Activated CD8-positive, alpha-beta memory T cell treated with anti-CD3 and anti-CD28 coated beads, Interleukin-2, amount 50 U/mL, for 4 hours (primary cell): Measurements from ENCODE around the gene OR5H15.
"Not testable (repeated sequence)": the region's sequence is repeated elsewhere in the genome, so short reads cannot be mapped to it uniquely, and the experiment has no call there.

ENCODE experiments used
- DNase-seq: peaks from one replicate; pipeline ENCODE4 v3.0.0-alpha.2; 2020

Gene OR5H15

DNA sequence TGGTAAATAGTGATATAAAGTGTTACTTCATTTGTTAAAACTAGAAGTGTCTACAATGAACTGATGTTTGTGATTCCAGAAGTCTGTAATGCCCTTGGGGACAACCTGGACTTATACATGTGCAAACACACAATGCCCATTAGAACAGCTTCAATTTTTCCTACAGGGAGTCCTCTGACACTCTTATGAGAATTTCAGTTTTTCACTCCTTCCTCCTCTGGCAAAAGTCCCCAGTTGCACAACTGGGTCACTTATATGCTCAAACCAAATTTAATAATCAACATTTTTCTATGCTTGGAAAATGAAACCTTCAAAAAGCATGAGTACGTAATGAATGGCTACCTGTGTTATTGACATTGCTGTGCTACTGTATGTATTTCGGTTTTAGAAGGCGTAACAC lies at the start of gene OR5H15:
Gene OR5H15, plus strand, starts transcription at position 301 of the 400 bp plus-strand sequence. CDS start 2,004 bp downstream, outside the sequence.
- DNase-seq: no peak

DNA sequence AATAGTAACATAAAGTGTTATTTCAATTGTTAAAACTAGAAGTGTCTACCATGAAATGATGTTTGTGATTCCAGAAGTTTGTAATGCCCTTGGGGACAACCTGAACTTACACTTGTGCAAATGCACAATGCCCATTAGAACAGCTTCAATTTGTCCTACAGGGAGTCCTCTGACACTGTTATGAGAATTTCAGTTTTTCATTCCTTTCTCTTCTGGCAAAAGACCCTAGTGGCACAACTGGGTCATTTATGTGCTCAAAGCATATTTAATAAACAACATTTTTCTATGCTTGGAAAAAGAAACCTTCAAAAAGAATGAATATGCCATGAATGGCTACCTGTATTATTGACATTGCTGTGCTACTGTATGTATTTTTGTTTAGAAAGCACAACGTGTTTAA lies 36.1 kb upstream of the OR5H15 start, which contains the start of gene OR5H1:
Gene OR5H1, plus strand, starts transcription at position 301 of the 400 bp plus-strand sequence. CDS start 1,977 bp downstream, outside the sequence.
- no peak for DNase-seq

DNA sequence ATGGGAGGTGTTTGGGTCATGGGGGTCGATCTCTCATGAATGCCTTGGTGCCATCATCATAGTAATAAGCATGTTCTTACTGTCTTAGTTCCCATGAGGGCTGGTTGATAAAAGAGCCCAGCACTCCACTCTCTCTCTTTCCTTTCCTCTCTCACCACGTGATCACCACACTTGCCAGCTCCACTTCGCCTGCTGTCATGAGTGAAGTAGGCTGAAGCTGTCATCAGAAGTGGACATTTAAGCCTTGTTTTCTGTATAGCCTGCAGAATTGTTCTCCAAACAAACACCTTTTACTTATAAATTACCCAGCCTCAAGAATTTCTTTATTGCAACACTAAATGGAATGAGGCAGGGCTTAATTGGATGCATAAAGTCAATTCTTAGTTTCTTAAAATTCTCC lies 29.9 kb upstream of the OR5H15 start:
- no peak for DNase-seq

DNA sequence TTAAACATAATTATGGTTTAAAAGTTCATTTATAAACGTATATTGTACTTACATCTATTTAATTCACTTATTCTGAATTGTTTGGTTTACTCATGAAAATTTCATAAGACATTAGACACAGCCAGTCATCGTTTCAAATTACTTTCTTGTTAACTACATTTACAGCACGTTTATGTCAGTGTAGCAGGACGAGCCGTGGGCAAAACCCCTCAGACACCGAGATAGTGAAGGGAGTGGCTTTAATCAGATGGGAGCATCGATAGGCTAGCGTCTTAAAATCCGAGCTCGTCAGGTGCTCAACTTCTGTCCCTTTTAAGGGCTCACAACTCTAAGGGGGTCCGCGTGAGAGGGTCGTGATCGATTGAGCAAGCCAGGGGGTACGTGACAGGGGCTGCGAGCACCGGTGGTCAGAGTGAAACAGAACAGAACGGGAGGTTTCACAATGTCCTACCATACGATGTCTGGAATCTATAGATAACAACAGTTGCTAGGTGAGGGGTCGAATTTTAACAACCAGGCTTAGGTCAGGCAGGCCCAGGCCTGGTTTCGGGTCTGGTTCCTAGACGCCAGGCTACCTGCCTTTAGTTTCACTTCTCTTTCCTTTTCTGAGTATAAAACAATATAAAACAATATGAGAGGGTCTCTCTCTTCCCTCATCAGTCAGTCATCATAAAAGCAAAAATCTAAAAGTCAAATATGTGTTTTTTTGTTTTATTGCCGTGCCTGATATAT lies 28.5 kb upstream of the OR5H15 start:
- not testable (repeated sequence) for DNase-seq

DNA sequence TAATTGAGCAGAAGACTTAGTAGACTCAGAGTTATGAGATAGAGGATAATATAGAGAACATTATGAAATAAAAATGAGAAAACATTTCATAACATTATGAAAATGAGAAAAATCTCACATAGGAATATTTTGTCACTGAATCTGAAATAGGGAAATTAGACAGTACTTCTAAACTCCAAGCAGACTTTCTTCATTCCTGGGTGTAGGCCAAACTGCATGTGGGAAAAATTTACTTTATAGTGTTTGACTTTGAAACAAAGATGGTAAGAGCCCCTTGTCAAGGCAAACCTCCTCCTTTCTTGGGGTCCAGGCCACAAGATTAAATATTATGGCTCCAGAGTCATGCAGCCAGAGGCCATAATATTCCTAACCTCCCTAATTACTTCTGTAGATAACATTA lies 26.0 kb upstream of the OR5H15 start:
- no peak for DNase-seq

DNA sequence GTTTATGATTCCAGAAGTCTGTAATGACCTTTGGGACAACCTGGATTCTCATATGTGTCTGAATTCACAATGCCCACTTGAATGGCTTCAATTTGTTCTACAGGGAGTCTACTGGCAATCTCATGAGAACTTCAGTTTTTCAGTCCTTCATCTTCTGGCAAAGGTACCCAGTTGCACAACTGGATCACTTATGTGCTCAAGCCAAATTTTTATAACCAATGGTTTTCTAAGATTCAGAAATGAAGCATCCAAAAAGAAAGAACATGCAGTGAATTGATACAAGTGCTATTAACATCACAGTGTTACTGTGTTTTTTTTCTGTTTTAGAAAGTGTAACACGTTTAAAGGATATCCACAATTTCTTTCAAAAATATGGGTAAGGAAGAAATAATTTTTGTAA lies 19.3 kb upstream of the OR5H15 start, which contains the start of gene OR5H14:
Gene OR5H14, plus strand, starts transcription at position 301 of the 400 bp plus-strand sequence. CDS start 1,907 bp downstream, outside the sequence.
- no peak for DNase-seq

DNA sequence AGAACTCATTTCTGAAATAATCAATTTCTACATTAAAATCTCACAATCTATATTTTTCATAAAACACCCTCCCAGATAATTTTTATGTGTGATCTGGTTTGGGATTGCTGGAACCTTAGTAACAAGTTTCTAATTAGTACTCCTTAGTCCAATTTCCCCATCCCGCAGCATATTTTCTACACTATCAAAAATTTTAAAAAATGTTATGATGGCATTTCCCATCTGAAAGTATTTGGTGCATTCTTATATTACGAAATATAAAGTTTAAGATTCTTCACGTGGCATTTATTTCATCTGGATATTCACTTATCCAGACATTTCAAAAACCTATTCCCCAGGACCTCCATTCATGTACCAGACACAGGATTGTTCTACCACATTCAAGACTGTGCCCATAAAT lies 17.7 kb upstream of the OR5H15 start:
- DNase-seq: no peak

DNA sequence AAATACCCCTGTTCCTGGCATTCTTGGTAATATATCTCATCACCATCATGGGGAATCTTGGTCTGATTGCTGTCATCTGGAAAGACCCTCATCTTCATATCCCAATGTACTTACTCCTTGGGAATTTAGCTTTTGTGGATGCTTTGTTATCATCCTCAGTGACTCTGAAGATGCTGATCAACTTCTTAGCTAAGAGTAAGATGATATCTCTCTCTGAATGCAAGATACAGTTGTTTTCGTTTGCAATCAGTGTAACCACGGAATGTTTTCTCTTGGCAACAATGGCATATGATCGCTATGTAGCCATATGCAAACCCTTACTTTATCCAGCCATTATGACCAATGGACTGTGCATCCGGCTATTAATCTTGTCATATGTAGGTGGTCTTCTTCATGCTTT lies 17.0 kb upstream of the OR5H15 start:
- DNase-seq: not testable (repeated sequence)

DNA sequence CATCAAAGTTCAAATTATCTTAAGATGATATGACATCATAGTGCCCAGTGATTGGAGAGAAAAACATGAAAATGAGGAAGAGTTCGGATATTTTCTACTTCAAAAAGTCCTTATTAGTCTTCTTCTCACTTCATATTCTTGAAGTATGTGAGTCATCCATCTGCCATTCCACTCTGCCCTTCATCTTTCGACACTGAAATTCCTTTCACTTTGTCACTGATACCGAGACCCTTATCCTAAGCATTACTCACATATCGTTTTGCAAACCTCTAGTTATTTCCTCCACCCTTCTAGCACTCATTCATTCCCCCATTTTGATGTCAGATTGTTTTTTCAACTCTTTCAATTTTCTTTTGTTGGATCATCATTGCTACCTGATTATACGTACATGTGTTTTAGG lies 15.3 kb upstream of the OR5H15 start:
- no peak for DNase-seq

DNA sequence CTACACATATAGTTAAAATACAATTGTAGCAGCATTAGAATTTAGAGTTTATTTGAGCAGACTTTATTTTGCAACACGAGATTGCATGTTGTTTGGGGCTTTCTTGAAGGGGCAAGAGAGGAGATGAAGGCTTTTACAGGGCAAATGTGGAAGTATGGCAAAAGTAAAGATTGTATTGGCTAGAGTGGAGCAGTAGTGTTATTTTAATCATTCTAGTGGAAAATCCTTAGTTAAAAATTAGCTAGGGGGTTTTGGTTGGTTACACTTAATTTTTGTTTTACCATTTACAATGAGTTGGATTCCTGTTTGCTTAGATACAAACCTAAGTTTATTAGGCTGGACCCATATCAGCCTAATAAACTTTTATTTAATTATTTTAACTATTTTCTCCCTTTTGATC lies 4.6 kb downstream of the OR5H15 start:
- no peak for DNase-seq

DNA sequence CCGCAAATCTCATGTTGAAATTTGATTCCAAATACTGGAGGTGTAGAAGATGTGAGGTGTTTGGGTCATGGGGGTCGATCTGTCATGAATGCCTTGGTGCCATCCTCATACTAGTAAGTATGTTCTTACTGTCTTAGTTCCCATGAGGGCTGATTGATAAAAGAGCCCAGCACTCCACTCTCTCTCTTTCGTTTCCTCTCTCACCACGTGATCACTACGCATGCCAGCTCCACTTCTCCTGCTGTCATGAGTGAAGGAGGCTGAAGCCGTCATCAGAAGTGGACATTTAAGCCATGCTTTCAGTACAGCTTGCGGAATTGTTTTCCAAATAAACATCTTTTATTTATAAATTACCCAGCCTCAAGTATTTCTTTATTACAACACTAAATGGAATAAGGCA lies 6.1 kb downstream of the OR5H15 start:
- DNase-seq: no peak

DNA sequence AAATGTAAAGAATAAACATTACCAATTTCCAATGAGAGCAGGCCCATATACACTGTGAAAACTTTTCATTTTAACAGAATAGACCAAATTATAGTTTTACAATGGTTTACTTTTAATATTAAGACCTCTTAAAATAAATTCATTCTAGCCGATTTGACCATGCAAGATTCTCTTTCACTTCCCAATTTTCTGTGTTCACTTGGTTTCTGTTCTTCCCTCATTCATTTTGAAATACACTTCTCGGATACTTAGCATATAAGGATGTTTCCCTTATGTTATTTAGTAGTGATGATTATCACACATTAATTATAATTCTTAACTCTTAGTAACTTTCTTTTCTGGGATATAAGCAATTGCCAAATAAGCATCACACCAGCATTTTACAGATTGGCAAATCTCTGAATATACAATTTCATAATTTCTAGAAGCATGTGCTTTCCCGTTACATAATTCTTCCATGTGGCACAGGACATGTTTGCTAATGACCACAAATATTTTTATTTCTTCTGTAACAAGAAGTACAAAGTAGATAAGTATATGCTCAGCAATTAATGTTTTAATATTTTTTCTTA lies 13.9 kb downstream of the OR5H15 start:
- DNase-seq: no peak

DNA sequence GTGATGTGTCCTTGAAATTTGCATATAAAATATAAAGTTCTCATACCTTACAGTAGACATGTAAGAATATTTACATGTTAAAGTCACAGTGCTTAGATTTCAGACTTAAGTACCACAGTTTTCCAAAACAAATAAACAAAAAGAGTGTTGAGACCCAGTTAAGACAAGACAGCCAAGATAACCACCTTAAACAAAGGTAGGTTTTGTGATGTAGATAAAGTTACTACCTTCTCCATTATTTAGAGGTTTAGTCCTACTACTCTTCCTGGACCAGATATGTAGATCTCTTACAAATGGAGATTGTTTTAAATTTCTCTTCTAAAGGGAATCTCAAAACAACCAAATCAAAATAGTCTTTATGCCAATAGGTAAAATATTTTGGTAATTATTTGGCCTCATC lies 15.7 kb downstream of the OR5H15 start:
- no peak for DNase-seq

DNA sequence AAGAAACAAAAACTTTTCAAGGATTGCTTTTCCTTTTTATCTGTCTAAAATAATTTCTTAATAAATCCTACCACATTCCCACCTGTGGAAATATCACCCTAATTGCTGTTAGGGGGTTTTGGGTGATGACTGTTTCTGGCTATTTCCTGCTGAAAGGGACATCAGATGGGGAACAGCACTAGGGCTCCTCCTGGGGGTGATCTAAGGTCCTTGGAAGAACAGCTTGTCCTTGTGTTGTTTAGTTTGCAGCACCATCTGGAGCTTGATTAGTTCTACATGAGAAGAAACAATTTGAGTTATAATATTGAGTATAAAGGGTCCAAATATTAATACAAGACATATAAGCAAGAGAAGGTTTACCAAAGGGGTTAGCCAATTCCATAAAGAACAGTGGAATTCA lies 18.7 kb downstream of the OR5H15 start:
- DNase-seq: no peak

DNA sequence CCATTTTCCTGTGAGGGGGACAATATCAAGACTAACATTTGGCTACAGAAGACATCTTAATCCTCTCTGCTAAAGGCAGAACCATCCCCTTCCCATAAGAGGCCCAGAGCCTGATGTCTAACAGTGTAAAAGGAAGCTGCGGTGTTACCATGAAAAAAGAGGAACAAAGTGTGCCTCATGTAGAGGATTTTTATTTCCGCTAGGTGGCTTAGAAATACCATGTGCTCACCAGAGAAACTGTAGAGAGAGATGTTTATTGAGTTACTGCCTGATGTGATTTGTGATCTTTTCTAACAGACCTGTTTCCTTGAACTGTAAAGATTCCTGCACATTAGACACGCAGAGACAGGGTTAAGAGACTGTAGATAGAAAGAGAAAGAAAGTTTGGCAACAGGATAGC lies 22.0 kb downstream of the OR5H15 start:
- DNase-seq: no peak

DNA sequence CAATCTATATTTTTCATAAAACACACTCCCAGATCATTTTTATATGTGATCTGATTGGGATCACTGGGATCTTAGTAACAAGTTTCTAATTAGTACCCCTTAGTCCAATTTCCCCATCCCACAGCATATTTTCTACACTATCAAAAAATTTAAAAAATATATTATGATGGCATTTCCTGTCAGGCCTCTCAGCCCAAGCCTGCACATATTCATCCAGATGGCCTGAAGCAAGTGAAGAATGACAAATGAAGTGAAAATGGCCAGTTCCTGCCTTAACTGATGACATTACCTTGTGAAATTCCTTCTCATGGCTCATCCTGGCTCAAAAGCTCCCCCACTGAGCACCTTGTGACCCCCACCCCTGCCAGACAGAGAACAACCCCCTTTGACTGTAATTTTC lies 24.4 kb downstream of the OR5H15 start:
- not testable (repeated sequence) for DNase-seq

DNA sequence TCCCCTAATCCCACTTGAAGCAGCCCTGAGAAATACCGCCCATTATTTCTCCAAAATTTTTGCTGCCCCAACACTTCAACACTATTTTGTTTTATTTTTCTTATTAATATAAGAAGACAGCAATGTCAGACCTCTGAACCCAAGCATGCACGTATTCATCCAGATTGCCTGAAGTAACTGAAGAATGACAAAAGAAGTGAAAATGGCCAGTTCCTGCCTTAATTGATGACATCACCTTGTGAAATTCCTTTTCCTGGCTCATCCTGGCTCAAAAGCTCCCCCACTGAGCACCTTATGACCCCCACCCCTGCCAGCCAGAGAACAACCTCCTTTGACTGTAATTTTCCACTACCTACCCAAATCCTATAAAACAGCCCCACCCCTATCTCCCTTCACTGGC lies 29.8 kb downstream of the OR5H15 start:
- not testable (repeated sequence) for DNase-seq

DNA sequence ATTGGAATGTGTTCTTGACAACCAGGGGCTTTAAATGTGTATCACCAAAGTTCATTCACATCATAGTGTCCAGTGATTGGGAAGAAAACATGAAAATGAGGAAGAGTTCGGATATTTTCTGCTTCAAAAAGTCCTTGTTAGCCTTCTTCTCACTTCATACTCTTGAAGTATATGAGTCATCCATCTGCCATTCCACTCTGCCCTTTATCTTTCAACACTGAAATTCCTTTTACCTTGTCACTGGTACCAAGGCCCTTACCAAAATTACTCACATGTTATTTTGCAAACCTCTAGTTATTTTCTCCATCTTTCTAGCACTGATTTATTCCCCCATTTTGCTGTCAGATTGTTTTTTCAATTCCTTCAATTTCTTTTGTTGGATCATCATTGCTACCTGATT lies 32.5 kb downstream of the OR5H15 start:
- DNase-seq: no peak

DNA sequence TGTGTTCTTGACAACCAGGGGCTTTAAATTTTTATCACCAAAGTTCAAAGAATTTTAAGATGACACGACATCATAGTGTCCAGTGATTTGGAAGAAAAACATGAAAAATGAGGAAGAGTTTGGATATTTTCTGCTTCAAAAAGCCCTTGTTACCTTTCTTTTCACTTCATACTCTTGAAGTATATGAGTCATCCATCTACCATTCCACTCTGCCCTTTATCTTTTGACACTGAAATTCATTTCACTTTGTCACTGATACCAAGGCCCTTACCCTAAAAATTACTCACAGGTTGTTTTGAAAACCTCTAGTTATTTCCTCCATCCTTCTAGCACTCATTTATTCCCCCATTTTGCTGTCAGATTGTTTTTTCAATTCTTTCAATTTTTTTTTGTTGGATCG lies 42.7 kb downstream of the OR5H15 start:
- DNase-seq: no peak

DNA sequence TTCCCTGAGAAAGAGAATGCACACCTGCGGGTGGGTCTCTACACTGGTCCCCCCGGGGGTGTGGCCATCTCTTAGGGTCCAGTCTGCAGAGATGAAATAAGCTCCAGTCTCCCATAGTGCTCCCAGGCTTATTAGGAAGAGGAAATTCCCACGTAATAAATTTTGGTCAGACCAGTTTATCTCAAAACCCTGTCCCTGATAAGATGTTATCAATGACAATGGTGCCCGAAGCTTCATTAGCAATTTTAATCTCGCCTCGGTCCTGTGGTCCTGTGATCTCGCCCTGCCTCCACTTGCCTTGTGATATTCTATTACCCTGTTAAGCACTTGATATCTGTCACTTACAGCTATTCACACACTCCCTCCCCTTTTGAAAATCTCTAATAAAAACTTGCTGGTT lies 46.8 kb downstream of the OR5H15 start:
- no peak for DNase-seq

DNA sequence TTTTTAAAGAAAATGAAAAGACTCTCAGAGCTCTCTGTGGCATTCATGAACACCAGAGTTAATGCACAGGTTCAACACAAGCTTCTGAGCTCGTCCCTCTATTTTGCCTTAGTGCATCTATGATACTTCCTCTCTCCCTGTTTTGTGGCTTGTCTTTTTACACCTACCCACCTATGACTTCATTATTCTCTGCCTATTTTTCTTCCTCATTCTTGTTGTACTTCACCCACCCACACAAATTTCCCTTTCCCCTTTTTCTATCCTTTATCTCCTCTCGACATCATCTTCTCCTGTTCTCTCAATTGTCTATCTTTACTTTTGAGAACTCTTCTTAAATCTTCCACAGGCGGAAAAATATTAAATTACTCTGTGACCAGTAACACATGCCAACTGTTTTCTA lies 48.6 kb downstream of the OR5H15 start:
- no peak for DNase-seq
